Endothelial cell of umbilical vein (primary cell): ENCODE measurements around the gene CCDC85A. TPM values are rescaled to one million over a fixed set of nuclear protein-coding genes. Genes with fewer than 3 reads are reported as not detected.

Experiments
- BruUV-seq: library from RNA; stranded (reverse); fragments of 400-500 nt; replicated peaks from 2 replicates; lab custom pipeline; 2021; lab: Mats Ljungman, UMichigan
- CTCF ChIA-PET: fragments of 300-600, 350-600 bp; sonication (Branson Sonifier 250); formaldehyde crosslinking; loops from one replicate; lab custom pipeline; 2021; ENCODE audit warnings: antibody characterized with exemption, inconsistent platforms; lab: Charles Lee
- POLR2A ChIA-PET: fragments of 300-600, 350-600 bp; sonication (Branson Sonifier 250); formaldehyde crosslinking; loops from one replicate; lab custom pipeline; 2021; ENCODE audit warnings: antibody characterized with exemption, inconsistent platforms; lab: Charles Lee
- DNase-seq: peaks from one replicate; pipeline ENCODE4 v3.0.0-alpha.2; 2011; ENCODE audit warnings: low read depth, low spot score
- FAIRE-seq: peaks from 2 replicates; lab custom pipeline; 2011; peaks lifted over from hg19 to GRCh38; lab: Jason Lieb, UNC
- H2AFZ ChIP-seq: 2 replicates; pipeline ENCODE4 v1.6.0; 2012; ENCODE audit warnings: low read depth, low read length, control low read depth, inconsistent platforms
- H3K27ac ChIP-seq: 2 replicates; pipeline ENCODE4 v1.5.1; 2011; ENCODE audit warnings: low read depth, mild to moderate bottlenecking, control low read depth, low read length, moderate library complexity; ENCODE audit not compliant: insufficient read depth
- H3K27me3 ChIP-seq, 2 experiments: 2 replicates each; pipeline versions ENCODE4 v1.6.0 to v1.6.1; 2011; ENCODE audit warnings: low read length in 2 of 2, mixed read lengths in 1 of 2; ENCODE audit not compliant: control insufficient read depth in 2 of 2, insufficient read depth in 2 of 2
- H3K36me3 ChIP-seq, 2 experiments: 2 replicates in 1 of 2; 3 replicates in 1 of 2; pipeline ENCODE4 v1.5.1; 2011; ENCODE audit warnings: low read length in 2 of 2, mild to moderate bottlenecking in 1 of 2, moderate library complexity in 1 of 2; ENCODE audit not compliant: control insufficient read depth in 2 of 2, insufficient read depth in 2 of 2; ENCODE audit errors: extremely low read depth in 1 of 2
- H3K4me1 ChIP-seq: 3 replicates; pipeline ENCODE4 v1.5.1; 2011; ENCODE audit warnings: mild to moderate bottlenecking, low read length; ENCODE audit not compliant: control insufficient read depth, insufficient read depth; ENCODE audit errors: extremely low read depth
- H3K4me2 ChIP-seq: 2 replicates; pipeline ENCODE4 v1.6.1; 2011; ENCODE audit warnings: low read length, control low read depth, mixed read lengths; ENCODE audit not compliant: insufficient read depth
- H3K4me3 ChIP-seq, 3 experiments: fragments of 200-600 bp in 1 of 3; sonication (generic), shearing (Covaris generic) in 1 of 3; replicated peaks in 1 of 3; 2 replicates each; pipeline ENCODE4 v1.5.1; 2011 to 2016; ENCODE audit warnings: control low read depth in 3 of 3, low read length in 3 of 3, mild to moderate bottlenecking in 2 of 3, inconsistent platforms in 1 of 3, low read depth in 1 of 3, moderate library complexity in 1 of 3; ENCODE audit not compliant: insufficient read depth in 1 of 3
- H3K79me2 ChIP-seq: 2 replicates; pipeline ENCODE4 v1.6.0; 2012; ENCODE audit warnings: low read length, inconsistent platforms; ENCODE audit not compliant: control insufficient read depth, insufficient read depth
- H3K9ac ChIP-seq: replicated peaks from 2 replicates; pipeline ENCODE3; 2011; ENCODE audit warnings: low read length, control low read depth; ENCODE audit not compliant: insufficient read depth; ENCODE audit errors: extremely low read depth
- H3K9me1 ChIP-seq: replicated peaks from 3 replicates; pipeline ENCODE4 v1.6.0; 2011; ENCODE audit warnings: mild to moderate bottlenecking, low read length; ENCODE audit not compliant: control insufficient read depth, insufficient read depth; ENCODE audit errors: extremely low read depth
- H3K9me3 ChIP-seq: replicated peaks from 2 replicates; pipeline ENCODE4 v1.5.1; 2012; ENCODE audit warnings: low read length, inconsistent platforms; ENCODE audit not compliant: control insufficient read depth, insufficient read depth
- H4K20me1 ChIP-seq: replicated peaks from 2 replicates; pipeline ENCODE3; 2011; ENCODE audit warnings: mild to moderate bottlenecking, low read length; ENCODE audit not compliant: control insufficient read depth, insufficient read depth; ENCODE audit errors: extremely low read depth
- EZH2 ChIP-seq: IDR thresholded peaks from 2 replicates; pipeline ENCODE4 v1.6.1; 2012; ENCODE audit warnings: borderline replicate concordance, low read depth, mild to moderate bottlenecking, moderate library complexity, low read length, inconsistent platforms; ENCODE audit not compliant: severe bottlenecking
- FOS ChIP-seq: IDR thresholded peaks from 2 replicates; pipeline ENCODE4 v1.6.1; 2011; ENCODE audit warnings: mild to moderate bottlenecking, low read length, moderate library complexity, borderline replicate concordance; ENCODE audit not compliant: insufficient read depth
- GATA2 ChIP-seq: IDR thresholded peaks from 2 replicates; pipeline ENCODE4 v1.7.0; 2011; ENCODE audit warnings: low read depth, mild to moderate bottlenecking, moderate library complexity, mixed read lengths, low read length; ENCODE audit not compliant: insufficient read length, insufficient read depth
- JUN ChIP-seq: IDR thresholded peaks from 2 replicates; pipeline ENCODE4 v1.6.1; 2011; ENCODE audit warnings: borderline replicate concordance, low read depth; ENCODE audit not compliant: insufficient read length, insufficient read depth
- MAX ChIP-seq: IDR thresholded peaks from 2 replicates; pipeline ENCODE4 v1.6.1; 2011; ENCODE audit not compliant: insufficient read depth, insufficient read length
- MYC ChIP-seq: IDR thresholded peaks from one replicate; pipeline ENCODE4 v1.6.1; 2011; ENCODE audit warnings: mild to moderate bottlenecking, low read depth, low read length
- POLR2A ChIP-seq: IDR thresholded peaks from 2 replicates; pipeline ENCODE4 v1.6.1; 2012; ENCODE audit warnings: low read depth, mild to moderate bottlenecking, control low read depth, low read length
- POLR2AphosphoS5 ChIP-seq: IDR thresholded peaks from 2 replicates; pipeline ENCODE4 v1.6.1; 2012; ENCODE audit warnings: low read depth, mild to moderate bottlenecking, control low read depth, low read length, moderate library complexity; ENCODE audit not compliant: insufficient read depth
- dilution Hi-C: fragments of 300-500 bp; cut with MboI; formaldehyde crosslinking; loops from one replicate; pipeline ENCODE4 v1.15.0; 2019; ENCODE audit warnings: low sequenced_read_pairs; ENCODE audit not compliant: extremely low pct_ligation_motif_present
- intact Hi-C: fragments of 100-400 bp; cut with micrococcal nuclease; formaldehyde crosslinking; loops from one replicate; pipeline ENCODE4 v1.10.0; 2022
- polyA plus RNA-seq, 4 experiments: library from polyadenylated mRNA; depleted of rRNA in 3 of 4; stranded (reverse) in 3 of 4; unstranded in 1 of 4; fragments of >200 nt; gene quantifications; 2 replicates each; pipeline versions ENCODE4 v1.2.1 to v1.2.3, GENCODE V29; 2011 to 2012; ENCODE audit warnings: missing spikeins in 1 of 4
- total RNA-seq: library from RNA; stranded (reverse); gene quantifications from 2 replicates; pipeline ENCODE4 v1.2.3, GENCODE V29; 2021
- TF ChIP-seq, protein P1 (sequence below), 2 donors: IDR thresholded peaks; 1 replicate in 1 of 2; 2 replicates in 1 of 2; pipeline ENCODE4 v1.5.1; 2011; ENCODE audit warnings: low read length in 2 of 2, mild to moderate bottlenecking in 2 of 2, moderate library complexity in 2 of 2, control low read depth in 1 of 2, inconsistent platforms in 1 of 2, low read depth in 1 of 2; ENCODE audit not compliant: insufficient read depth in 1 of 2; ENCODE audit errors: extremely low read depth in 1 of 2

Gene CCDC85A
- total and polyA plus RNA-seq, 2 donors (not counting 3 experiments of a cell fraction or from before 2014, with no cell fraction given) = 5.1 to 10.4 TPM

- intact Hi-C loops = no loop called here
- no peaks in the 10 kb centered on the region for H3K9me1 ChIP-seq
- H2AFZ ChIP-seq = no peak overlapping the region
- H3K9ac ChIP-seq = no peak overlapping the region
- H3K79me2 ChIP-seq = no peaks in the 10 kb centered on the region
- H3K27ac ChIP-seq = no peak overlapping the region
- peaks cover 3% of the 10 kb centered on the region for H3K4me1 ChIP-seq
- dilution Hi-C loops = no loop called here
- no peaks in the 10 kb centered on the region for H3K27me3 ChIP-seq
- no peaks in the 10 kb centered on the region for H3K9me3 ChIP-seq
- no peak overlapping the region for H3K4me2 ChIP-seq
- POLR2A ChIA-PET = no interaction called here
- H3K4me3 ChIP-seq = no peak overlapping the region
- TF ChIP-seq GATA2 (no peak), POLR2AphosphoS5 (no peak), MYC (no peak), MAX (no peak), FOS (no peak), JUN (no peak), POLR2A (no peak), EZH2 (no peak)
- TF ChIP-seq, protein P1, sequence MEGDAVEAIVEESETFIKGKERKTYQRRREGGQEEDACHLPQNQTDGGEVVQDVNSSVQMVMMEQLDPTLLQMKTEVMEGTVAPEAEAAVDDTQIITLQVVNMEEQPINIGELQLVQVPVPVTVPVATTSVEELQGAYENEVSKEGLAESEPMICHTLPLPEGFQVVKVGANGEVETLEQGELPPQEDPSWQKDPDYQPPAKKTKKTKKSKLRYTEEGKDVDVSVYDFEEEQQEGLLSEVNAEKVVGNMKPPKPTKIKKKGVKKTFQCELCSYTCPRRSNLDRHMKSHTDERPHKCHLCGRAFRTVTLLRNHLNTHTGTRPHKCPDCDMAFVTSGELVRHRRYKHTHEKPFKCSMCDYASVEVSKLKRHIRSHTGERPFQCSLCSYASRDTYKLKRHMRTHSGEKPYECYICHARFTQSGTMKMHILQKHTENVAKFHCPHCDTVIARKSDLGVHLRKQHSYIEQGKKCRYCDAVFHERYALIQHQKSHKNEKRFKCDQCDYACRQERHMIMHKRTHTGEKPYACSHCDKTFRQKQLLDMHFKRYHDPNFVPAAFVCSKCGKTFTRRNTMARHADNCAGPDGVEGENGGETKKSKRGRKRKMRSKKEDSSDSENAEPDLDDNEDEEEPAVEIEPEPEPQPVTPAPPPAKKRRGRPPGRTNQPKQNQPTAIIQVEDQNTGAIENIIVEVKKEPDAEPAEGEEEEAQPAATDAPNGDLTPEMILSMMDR (IDR thresholded peaks at IDR 0.05; ENCODE audit: extremely low read depth in 1 of 2, insufficient read depth in 1 of 2, low read depth in 1 of 2, low read length in 2 of 2) = no peak
- no peak for FAIRE-seq
- H4K20me1 ChIP-seq = no peaks in the 10 kb centered on the region
- no peak for DNase-seq
- no peaks in the 10 kb centered on the region for H3K36me3 ChIP-seq
- no TSS peak for BruUV-seq
- CTCF ChIA-PET = no interaction called here
These were observed 185.5 kb downstream of the CCDC85A start for GRCh38 chr2:56369316-56369715.
